Measurements from ENCODE around the gene VEGFB.

VEGFB gene

DNA sequence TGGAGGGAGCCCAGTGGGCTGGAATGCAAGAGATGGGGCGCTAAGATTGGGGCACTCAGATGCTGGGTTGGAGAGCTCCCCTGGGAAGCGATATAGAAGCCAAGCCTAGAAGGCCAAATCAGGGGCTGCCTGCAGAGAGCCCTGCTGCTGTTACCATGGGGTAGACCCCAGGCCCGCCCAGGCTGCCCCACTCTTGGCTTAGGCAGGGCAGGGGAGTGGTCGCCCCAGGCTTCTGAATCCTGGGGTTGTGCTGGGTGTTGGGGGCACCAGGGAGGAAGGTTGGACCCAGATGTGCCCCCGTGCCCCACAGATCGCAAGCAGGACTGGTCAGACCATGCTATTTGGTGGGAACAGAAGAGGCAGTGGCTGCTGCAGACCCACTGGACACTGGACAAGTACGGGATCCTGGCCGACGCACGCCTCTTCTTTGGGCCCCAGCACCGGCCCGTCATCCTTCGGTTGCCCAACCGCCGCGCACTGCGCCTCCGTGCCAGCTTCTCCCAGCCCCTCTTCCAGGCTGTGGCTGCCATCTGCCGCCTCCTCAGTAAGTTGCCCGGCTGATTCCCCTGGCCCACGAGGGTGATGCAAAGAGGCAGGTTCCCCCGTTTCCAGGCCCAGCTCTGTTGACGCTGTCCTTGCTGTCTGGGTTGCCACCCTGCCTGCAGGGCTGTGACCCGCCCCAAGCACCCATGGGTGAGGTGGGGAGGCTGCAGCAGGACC, 23.9 kb upstream of the VEGFB start:
- in situ Hi-C loops (cut with HindIII; ENCODE audit: low sequenced_read_pairs) = no loop called here
- TF ChIP-seq, protein P1, sequence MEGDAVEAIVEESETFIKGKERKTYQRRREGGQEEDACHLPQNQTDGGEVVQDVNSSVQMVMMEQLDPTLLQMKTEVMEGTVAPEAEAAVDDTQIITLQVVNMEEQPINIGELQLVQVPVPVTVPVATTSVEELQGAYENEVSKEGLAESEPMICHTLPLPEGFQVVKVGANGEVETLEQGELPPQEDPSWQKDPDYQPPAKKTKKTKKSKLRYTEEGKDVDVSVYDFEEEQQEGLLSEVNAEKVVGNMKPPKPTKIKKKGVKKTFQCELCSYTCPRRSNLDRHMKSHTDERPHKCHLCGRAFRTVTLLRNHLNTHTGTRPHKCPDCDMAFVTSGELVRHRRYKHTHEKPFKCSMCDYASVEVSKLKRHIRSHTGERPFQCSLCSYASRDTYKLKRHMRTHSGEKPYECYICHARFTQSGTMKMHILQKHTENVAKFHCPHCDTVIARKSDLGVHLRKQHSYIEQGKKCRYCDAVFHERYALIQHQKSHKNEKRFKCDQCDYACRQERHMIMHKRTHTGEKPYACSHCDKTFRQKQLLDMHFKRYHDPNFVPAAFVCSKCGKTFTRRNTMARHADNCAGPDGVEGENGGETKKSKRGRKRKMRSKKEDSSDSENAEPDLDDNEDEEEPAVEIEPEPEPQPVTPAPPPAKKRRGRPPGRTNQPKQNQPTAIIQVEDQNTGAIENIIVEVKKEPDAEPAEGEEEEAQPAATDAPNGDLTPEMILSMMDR (IDR thresholded peaks at IDR 0.05; ENCODE audit: low read depth, low read length) = no peak
- no peak overlapping the region for H3K4me3 ChIP-seq (ENCODE audit: low read depth, low read length)
- DNase-seq (ENCODE audit: low read depth, low spot score) = no peak

DNA sequence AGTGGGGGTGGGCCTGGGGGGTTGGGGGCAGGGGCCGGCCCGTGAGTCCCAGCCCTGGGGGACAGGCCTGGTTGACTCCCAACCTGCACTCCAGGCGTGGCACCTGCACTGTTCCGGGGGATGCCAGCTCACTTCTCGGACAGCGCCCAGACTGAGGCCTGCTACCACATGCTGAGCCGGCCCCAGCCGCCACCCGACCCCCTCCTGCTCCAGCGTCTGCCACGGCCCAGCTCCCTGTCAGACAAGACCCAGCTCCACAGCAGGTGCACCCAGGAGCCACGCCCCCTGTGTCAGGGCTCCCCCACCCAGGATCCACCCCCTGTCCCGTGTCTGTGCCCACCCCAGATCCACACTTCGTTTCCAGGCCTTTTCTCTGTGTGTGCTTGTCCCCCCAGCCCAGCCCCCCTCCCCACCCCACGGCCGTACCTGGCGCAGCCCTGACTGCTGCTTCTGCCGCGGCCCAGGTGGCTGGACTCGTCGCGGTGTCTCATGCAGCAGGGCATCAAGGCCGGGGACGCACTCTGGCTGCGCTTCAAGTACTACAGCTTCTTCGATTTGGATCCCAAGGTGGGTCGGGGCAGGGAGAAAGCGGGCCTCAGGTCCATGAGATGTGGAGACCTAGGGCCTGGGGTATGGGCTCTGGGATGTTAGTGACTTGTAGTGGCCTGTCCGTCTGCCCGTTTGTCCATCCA, 23.1 kb upstream of the VEGFB start:
- H3K4me3 ChIP-seq (ENCODE audit: low read depth, low read length) = no peak overlapping the region
- no peak for DNase-seq (ENCODE audit: low read depth, low spot score)
- TF ChIP-seq, protein P1 (IDR thresholded peaks at IDR 0.05; ENCODE audit: low read depth, low read length) = no peak
- in situ Hi-C loops (cut with HindIII; ENCODE audit: low sequenced_read_pairs) = no loop called here

DNA sequence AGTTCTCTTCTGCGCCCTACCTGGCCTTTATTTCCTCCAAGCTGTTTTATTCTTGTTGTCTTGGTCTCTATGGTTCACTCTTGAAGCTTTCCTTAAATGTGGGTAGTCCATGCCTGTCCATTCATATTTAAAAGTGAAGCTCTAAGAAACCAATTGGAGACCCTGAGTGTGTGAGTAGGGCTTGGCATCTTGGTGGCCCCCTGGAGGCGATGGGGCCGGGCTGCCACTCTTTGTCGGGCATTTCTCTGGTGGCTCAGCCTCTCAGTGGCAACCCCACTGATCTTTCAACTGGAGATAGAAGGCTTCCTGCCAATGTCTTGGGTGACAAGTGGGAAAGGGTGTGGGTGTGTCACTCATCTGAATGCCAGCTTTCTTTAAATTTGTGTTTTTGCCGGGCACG, 17.5 kb upstream of the VEGFB start:
- no peak for DNase-seq (ENCODE audit: low read depth, low spot score)
- H3K4me3 ChIP-seq (ENCODE audit: low read depth, low read length) = no peak overlapping the region
- in situ Hi-C loops (cut with HindIII; ENCODE audit: low sequenced_read_pairs) = no loop called here
- TF ChIP-seq, protein P1 (IDR thresholded peaks at IDR 0.05; ENCODE audit: low read depth, low read length) = no peak

DNA sequence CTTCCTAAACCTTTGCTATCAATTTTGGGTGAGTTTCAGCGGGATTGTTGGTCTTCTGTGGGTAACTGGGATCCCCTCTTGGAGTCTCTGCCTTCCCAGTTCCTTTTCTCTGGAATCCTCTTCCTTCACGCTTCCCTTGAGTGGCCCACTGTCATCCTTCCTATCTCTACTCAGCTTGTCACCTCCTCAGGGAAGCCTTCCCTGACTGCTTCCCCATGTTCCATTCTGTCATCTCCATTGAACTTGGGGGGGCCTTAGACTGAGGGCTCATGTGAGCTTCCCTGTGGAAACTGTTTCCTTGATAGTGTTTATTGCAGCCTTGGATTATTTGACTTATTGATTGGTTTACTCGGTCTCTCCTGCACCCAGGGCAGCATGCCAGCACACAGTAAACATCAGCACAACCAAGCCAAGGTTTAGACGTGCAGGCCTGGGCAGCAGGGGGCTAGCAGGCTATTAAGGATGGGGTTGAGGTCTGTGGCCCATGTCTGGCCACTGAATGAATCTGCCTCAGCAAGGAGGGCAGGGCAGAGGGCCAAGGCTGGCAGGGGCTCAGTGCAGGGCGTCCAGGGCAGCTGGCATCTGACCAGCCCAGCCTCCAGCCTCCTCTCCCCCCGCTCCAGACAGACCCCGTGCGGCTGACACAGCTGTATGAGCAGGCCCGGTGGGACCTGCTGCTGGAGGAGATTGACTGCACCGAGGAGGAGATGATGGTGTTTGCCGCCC, 15.6 kb upstream of the VEGFB start:
- TF ChIP-seq, protein P1 (IDR thresholded peaks at IDR 0.05; ENCODE audit: low read depth, low read length) = no peak
- in situ Hi-C loops (cut with HindIII; ENCODE audit: low sequenced_read_pairs) = no loop called here
- no peak overlapping the region for H3K4me3 ChIP-seq (ENCODE audit: low read depth, low read length)
- DNase-seq (ENCODE audit: low read depth, low spot score) = no peak

DNA sequence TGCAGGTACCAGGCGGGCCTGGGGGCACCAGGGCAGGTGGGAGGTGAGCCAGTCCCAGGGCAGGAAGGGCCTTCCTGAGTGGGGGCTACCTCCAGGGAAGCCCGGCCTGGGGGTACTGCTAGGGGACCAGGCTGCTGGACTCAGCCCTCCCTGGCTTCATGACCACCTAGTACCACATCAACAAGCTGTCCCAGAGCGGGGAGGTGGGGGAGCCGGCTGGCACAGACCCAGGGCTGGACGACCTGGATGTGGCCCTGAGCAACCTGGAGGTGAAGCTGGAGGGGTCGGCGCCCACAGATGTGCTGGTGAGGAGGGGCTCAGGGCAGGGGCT, 15.1 kb upstream of the VEGFB start:
- H3K4me3 ChIP-seq (ENCODE audit: low read depth, low read length) = no peak overlapping the region
- TF ChIP-seq, protein P1 (IDR thresholded peaks at IDR 0.05; ENCODE audit: low read depth, low read length) = no peak
- no peak for DNase-seq (ENCODE audit: low read depth, low spot score)
- in situ Hi-C loops (cut with HindIII; ENCODE audit: low sequenced_read_pairs) = no loop called here

DNA sequence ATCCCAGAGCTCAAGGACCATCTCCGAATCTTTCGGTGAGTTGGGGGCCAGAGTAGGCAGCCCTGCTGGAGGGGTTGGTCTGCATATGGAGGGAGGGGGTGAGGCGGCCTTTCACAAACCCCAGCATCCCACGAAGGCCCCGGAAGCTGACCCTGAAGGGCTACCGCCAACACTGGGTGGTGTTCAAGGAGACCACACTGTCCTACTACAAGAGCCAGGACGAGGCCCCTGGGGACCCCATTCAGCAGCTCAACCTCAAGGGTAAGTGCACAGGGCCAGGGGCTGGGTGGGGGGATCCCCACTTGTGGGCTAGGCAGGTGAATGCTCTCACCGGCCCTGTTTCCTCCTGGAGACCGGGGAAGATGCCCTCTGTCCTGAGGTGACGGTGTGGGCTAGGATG, 14.6 kb upstream of the VEGFB start:
- DNase-seq (ENCODE audit: low read depth, low spot score) = no peak
- in situ Hi-C loops (cut with HindIII; ENCODE audit: low sequenced_read_pairs) = no loop called here
- H3K4me3 ChIP-seq (ENCODE audit: low read depth, low read length) = no peak overlapping the region
- TF ChIP-seq, protein P1 (IDR thresholded peaks at IDR 0.05; ENCODE audit: low read depth, low read length) = no peak

Data from astrocyte of the spinal cord (primary cell).